Coronary artery (tissue), 2 donors: Measurements from ENCODE around the gene USP20.
"Not testable (repeated sequence)": the region's sequence is repeated elsewhere in the genome, so short reads cannot be mapped to it uniquely, and the experiment has no call there.

Experiments
- DNase-seq: peaks from one replicate; pipeline ENCODE4 v3.0.0-alpha.2; 2017; ENCODE audit warnings: low spot score
- H3K27ac ChIP-seq, 2 donors: fragments of 200-600 bp; sonication (generic); one replicate each; pipeline ENCODE4 v1.5.1; 2016 to 2019
- H3K4me3 ChIP-seq: fragments of 200-600 bp; sonication (generic); 2 replicates; pipeline ENCODE4 v1.5.1; 2016; ENCODE audit warnings: mild to moderate bottlenecking, moderate library complexity
- CTCF ChIP-seq: fragments of 200-600 bp; sonication (generic); IDR thresholded peaks from one replicate; pipeline ENCODE4 v1.5.1; 2019; ENCODE audit warnings: antibody characterized with exemption

The USP20 gene

GRCh38 chr9:129835128-129835859 is at the start of gene USP20, which contains the start of gene C9orf78:
TSS of gene USP20 (plus strand) at chr9:129835458. CDS start at chr9:129852556, 17,098 bp downstream.
TSS of gene C9orf78 (minus strand) at chr9:129835275. CDS start at chr9:129835221, 54 bp downstream.
- DNase-seq, result peak; percentile 95
- H3K4me3 ChIP-seq, result peak within 1 kb of the TSS; percentile 95
- TF ChIP-seq CTCF, result no peak
- peak within 1 kb of the TSS; percentile 91 to 96 for H3K27ac ChIP-seq

GRCh38 chr9:129785866-129786265 is 49.4 kb upstream of the USP20 start:
- DNase-seq, result no peak
- no peak overlapping the region for H3K27ac ChIP-seq
- no peak for TF ChIP-seq CTCF
- no peak overlapping the region for H3K4me3 ChIP-seq

GRCh38 chr9:129786481-129786880 is 48.8 kb upstream of the USP20 start:
- no peak for TF ChIP-seq CTCF
- no peak overlapping the region for H3K4me3 ChIP-seq
- no peak overlapping the region for H3K27ac ChIP-seq
- no peak for DNase-seq

GRCh38 chr9:129794549-129794948 is 40.7 kb upstream of the USP20 start:
- H3K27ac ChIP-seq, result no peak overlapping the region
- H3K4me3 ChIP-seq, result no peak overlapping the region
- no peak for TF ChIP-seq CTCF
- no peak for DNase-seq

GRCh38 chr9:129796029-129796428 is 39.2 kb upstream of the USP20 start:
- not testable (repeated sequence) for H3K4me3 ChIP-seq, DNase-seq, H3K27ac ChIP-seq

GRCh38 chr9:129798973-129799372 is 36.3 kb upstream of the USP20 start:
- no peak overlapping the region for H3K4me3 ChIP-seq
- TF ChIP-seq CTCF, result no peak
- no peak overlapping the region for H3K27ac ChIP-seq
- no peak for DNase-seq

- DNase-seq, result no peak
- TF ChIP-seq CTCF, result no peak
- no peak overlapping the region for H3K27ac ChIP-seq
- no peak overlapping the region for H3K4me3 ChIP-seq
Observed at GRCh38 chr9:129801504-129801903, 33.8 kb upstream of the USP20 start.
